Mesenteric fat pad (tissue), 1 donor: ENCODE results near the gene PLEKHO1. TPM values are rescaled to one million over a fixed set of nuclear protein-coding genes. Genes with fewer than 3 reads are reported as not detected.
"Not testable (repeated sequence)": the region's sequence is repeated elsewhere in the genome, so short reads cannot be mapped to it uniquely, and the experiment has no call there.

Source experiments
- DNase-seq: peaks from one replicate; pipeline ENCODE4 v3.0.0-alpha.2; 2020; ENCODE audit warnings: low spot score
- long read RNA-seq: library from polyadenylated mRNA; unstranded; transcript quantifications from one replicate; pipeline ENCODE4 v2.0.0, GENCODE V29; 2020
- total RNA-seq: library from RNA; stranded (reverse); fragmentation: NEBNext Ultra II Directional; extraction: Animal tissue kit (Norgen Biotek cat#: 25700); gene quantifications from one replicate; pipeline ENCODE4 v1.2.1, GENCODE V29; 2021
- donor health status: DM: yes; HTN: yes; CAD: no.

The PLEKHO1 gene, protein sequence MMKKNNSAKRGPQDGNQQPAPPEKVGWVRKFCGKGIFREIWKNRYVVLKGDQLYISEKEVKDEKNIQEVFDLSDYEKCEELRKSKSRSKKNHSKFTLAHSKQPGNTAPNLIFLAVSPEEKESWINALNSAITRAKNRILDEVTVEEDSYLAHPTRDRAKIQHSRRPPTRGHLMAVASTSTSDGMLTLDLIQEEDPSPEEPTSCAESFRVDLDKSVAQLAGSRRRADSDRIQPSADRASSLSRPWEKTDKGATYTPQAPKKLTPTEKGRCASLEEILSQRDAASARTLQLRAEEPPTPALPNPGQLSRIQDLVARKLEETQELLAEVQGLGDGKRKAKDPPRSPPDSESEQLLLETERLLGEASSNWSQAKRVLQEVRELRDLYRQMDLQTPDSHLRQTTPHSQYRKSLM
- total RNA-seq: 33.1 TPM
- long read RNA-seq, transcript PLEKHO1-201 (6 exons, 2,050 nt): major isoform, 13 of 32 reads
- long read RNA-seq, partial matches to known transcripts: 0 of 32 reads
- long read RNA-seq, other reads (novel, unspliced or antisense): 13 of 32 reads

DNA sequence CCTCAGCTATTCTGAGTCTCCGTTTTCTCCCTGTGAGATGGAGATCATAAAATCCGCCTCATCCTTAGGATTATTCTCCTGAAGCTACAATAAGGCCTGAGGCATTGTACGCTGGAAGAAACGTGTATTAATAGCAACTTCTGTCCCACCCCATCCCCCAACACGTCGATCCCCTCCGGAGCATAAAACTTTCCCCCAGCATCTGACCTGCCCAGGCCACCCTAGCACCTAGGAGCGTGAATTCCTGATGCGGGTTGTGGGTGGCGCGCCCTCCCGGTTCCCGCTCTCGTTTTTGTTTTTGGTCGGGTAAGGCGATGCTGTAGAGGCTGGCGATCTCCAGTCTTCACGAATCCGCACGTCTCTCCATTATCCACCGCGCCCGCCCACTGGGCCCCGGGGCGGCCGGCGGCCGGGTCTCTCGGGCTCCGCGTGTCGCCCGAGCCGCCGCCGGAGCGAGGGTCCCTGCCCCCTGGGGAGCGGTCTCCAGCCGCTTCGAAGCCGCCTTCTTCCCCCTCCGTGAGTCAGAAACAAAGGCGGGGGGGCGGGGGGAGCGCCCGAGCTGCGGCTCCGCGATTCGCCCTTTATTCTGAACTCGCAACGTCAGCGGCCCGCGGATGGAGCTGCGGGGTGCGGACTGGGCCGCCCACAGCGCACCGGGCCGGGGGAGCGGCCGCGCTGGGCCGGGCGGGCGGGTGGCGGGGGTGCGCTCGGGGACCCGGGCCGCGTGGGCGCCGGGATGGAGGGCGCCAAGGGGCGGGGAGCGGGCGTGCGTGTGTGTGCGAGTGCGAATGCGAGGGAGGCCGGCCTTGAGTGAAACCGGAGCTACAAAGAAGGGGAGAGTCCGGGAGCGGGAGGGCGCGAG lies at the start of gene PLEKHO1:
Gene PLEKHO1, plus strand, starts transcription at position 646 of the 862 bp plus-strand sequence. CDS start 342 bp downstream, outside the sequence.
- DNase-seq: peak; percentile 95

DNA sequence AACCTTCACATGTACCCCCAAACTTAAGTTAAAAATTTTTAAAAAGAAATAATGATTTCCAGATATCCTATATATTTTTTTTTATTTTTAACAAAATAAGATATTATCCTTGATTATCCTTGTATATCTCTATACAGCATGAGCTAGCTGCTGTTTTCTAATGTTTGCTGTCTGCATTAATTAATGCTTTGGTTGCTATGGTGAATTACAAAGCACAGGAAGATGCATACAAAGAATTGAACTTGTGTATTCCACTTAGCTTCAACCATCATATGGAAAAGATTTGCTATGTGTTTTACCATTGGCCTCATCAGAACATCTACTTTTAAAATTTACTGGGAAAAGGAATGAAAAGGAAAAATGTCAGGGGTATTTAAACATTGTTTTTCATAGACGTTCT lies 46.7 kb upstream of the PLEKHO1 start:
- DNase-seq: no peak

DNA sequence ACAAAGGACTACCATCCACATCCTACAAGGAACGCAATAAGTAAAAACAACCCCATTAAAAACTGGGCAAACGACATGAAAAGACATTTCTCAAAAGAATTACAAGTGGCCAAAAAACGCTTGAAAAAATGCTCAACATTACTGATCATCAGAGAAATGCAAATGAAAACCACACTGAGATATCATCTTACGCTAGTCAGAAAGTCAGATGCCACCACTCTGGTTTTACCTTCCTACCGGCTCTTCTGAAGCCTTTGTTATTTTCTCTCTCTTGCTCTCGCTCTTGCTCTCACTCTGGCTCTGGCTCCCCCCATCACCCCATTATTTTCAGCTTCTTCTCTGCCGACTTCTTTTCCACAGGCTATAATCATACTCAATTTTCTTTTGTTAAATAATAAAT lies 43.4 kb upstream of the PLEKHO1 start:
- DNase-seq: no peak

DNA sequence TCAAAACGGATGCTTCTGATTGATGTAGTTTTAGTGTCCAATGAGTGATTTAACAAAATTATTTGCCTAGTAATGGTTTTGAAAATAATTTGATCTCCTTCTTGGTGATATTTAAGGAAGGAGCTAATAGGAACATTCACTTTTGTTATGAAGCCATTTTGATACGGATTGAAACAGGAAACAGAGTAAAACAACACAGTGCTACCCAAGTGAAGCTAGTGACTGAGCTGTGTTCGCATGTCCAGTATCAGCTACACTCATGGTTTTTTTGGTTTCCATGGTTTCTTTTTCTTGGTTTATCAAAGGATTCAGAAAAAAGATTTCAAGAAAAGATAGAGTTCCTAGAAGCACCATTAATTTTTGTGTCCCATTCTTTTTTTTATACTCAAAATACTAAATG lies 40.1 kb upstream of the PLEKHO1 start:
- DNase-seq: no peak

DNA sequence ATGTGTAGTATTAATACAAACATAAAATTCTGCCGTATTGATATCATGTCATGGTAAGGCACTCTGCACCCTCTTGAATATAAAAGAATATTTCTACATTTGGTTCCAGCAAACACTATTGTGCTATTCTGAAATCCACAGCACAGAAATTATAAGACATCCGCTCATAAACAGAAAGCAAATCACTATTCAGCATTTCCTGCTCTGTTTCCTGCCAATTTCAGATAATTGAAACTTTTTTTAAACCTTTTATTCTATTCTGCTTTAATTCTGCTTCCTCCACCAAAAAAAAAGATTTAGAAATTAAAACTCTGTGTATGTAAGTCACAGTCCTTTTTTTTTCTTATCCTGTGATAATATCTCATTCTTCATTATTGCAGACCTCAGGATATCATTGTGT lies 39.6 kb upstream of the PLEKHO1 start:
- DNase-seq: no peak

DNA sequence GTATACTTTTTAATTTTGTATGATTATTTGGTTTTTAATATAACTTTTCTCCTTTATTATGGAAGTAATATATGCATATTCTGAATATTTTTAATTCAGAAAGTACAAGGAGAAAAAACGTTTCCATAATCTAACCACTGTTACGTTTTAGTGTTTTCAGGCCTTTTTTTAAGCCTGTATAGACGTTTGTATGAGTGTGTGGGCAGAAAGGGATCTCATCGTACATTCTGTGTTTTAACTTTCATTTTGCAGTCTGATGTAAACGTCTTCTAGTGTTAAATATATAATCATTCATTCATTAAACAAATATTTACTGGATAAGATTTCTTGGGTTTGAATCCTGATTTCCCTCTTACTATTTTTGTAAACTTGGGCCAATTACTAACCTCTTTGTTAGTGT lies 38.0 kb upstream of the PLEKHO1 start:
- no peak for DNase-seq

DNA sequence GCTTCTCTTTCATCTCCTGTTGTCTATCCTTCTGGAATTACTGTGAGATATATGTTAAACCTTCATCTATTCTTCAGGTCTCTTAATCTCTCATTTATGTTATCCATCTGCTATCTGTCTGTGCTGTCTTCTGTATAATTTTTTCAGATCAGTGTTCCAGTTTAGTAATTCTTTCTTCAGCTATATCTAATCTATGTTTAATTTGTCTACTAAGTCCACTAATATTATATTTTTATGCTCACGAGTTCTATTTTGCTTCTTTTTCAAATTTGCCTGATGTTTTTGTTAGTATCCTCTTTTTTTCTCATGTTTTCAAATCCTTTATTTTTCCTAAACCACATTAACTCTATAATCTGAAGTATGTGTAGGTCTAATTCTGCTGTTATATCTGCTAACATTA lies 34.6 kb upstream of the PLEKHO1 start:
- DNase-seq: no peak

DNA sequence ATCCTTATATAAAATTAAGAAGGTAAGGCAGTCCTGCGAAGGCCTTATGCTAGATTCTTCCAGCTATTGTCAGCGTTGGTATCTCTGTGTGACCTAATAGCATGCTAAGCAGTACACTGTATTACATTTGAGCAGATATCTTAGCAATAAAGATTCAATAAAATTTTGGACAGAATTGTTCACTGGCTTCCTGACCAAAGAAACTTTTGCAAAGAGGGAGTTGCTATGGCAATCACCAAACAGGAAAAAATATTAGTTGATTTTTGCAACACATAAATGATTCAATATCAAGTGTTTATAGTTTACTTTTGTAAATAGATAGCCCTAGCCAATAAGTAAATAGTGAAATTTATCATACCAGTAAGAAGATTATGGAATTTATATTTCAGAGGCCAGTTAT lies 31.0 kb upstream of the PLEKHO1 start:
- DNase-seq: no peak

DNA sequence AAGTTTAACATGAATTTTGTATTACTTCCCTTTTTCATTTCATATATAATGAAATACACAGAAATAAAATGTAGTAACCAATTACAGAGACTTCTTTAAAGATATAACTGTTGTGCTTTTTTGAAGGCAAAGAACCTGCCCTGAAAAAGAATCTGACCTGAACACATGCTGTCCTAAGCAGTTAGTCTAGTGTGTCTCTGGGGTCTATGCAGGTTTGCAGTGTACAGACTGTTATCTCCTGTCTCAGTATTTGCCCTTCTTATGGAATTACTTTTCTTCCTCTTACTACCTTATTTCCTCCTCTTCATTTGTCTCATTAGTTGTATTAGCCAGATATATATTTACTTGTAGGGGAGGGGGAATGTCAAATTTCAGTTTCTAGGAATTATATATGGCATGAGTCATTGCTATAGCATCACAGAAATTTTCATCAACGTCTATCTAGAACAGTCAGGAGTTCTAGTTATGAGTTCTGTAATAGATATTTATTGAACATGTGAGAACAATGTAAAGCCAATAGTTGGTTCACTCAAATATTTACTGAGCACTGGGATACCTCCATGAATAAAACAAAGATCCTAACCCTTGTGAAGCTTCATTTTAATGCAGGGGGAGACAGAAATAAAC lies 28.4 kb upstream of the PLEKHO1 start:
- no peak for DNase-seq

DNA sequence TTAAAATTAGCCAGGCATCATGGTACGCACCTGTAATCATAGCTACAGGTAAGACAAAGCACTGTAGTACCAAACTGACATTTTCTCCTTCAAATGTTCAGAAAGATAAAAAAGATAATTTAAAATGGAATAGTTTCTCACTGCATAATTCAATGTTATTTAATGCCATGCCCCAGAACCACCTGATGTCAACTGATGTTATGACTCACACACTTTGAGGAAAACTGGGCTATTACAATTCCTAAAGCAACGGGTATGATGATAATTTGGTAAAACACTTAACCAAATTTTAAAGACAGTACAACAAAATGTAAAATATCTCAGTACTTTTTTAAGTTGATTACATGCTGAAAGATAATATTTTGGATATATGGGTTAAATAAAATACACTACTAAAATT lies 22.9 kb upstream of the PLEKHO1 start:
- DNase-seq: no peak

DNA sequence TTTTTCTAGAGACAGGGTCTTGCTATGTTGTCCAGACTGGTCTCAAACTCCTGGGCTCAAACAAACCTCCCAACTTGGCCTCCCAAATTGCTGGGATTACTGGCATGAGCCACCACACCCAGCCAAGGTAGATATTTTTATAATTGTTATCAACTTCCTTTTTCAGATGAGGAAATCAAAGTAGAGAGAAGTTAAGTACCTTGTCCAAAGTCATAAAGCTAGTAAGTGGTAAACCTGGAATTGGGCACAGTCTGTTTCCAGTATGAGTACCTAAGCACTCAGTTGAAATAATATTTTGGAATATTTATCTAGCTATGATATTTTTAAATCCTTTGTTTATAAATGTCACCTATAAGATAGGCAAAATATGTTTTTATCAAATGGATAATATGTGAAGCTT lies 22.3 kb upstream of the PLEKHO1 start:
- DNase-seq: no peak

DNA sequence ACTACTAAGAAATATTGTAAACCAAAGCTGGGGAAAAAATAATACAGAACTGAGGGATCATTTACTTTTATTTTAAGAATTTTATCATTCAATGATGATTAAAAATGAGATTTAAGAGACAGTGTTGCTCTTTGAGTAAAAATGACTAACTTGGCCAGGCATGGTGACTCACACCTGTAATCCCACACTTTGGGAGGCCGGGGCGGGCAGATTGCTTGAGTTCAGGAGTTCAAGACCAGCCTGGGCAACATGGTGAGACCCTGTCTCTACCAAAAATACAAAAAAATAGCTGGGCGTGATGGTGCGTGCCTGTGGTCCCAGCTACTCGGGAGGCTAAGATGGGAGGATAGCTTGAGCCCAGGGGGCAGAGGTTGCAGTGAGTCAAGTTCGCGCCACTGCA lies 21.8 kb upstream of the PLEKHO1 start:
- no peak for DNase-seq

DNA sequence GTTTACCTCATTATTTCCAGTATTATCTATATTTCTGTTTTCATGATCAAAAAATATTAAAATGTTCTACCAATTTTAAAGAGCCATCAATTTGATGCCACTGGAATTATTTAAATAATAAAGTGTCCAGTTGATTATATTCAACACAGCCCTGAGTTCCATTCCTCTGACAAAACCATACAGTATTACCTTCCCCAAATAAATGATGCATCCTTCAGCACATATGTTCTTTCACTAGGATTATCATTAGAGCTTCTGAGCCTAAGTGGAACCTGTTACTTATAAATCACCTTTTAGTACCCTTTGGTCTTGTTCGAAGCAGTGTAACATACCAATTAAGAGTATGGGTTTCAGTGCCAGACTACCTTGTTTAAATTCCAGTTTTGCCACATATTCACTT lies 17.3 kb upstream of the PLEKHO1 start:
- no peak for DNase-seq

DNA sequence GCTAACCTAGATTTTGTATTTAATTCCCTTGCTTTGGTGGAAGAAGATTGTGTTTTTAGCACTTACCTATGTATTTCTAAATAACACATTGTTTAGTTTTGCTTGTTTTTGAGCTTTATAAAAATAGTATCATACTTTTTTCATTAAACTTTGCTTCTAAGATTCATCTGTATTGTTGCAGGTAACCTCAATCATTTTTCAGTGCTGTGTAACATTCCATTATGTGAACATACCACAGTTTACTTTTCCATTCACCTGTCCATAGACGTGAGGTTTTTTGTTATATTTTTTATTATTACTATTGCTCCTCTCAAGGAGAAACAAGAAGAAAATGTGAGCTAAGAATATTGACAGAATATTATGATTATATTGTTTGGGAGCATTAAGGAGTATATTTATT lies 15.2 kb upstream of the PLEKHO1 start:
- DNase-seq: no peak

DNA sequence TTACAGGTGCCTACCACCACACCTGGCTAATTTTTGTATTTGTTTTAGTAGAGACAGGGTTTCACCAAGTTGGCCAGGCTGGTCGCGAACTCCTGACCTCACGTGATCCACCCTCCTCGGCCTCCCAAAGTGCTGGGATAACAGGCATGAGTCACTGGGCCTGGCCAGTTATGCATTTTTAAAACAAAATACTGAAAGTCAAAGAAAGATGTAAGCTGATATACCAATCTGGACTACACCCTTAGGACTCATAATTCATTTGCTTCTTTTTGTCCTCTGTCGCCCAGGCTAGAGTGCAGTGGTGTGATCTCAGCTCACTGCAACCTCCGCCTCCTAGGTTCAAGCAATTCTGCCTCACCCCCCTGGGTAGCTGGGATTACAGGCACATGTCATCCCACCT lies 14.3 kb upstream of the PLEKHO1 start:
- not testable (repeated sequence) for DNase-seq

DNA sequence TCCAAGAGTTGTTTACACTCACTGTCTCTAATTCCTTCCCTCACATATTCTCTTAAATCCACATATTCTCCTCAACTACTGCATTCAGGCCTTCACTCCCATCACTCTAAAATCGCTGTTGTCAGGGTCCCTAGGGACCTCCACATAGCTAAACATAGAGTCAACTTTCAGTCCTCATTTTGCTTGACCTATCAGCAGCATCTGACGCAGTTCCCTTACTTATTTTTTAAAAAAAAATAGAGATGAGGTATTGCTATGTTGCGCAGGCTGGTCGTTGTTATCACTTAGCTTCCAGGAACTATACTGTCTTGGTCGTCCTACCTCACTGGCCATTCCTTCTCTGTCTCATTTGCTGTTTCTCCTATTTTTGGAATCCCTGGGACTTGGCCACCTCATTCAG lies 11.7 kb upstream of the PLEKHO1 start:
- no peak for DNase-seq

DNA sequence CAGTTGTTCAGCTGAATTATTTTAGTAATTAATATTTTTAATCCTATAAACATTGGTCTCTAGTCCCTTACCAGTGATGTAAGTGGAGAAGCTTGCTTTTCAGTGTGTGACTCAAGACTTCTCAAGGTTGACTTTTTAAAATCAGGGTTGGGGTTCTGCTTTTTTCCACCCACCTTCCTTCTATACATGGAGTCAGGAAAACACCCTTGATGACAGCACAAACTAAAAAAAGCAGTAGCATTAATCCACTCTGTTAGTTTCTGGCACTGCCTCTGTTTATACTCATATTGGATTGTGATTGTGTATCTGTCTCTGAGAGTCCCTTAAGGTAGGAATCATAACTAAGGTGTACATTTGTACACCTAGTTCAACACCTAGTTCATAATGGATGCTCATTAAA lies 8.3 kb upstream of the PLEKHO1 start:
- no peak for DNase-seq

DNA sequence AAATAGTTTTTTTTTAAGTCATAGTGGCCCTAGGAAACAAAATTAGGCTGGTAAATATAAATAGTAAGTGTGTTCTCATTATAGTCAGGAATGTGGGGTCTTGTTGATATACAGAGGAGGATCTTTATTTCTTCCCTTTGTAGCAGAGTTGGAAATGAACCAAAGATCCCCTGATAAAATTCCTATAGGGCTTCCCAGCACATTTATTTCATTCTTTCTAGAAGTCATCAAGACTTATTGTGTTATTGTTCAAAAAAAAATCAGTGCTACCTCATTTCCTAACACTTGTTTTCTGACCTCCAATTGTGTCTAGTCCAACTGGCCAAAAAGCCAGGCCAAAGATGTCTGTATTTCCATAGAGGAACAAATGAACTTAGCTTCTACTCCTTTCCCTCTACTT lies 7.6 kb upstream of the PLEKHO1 start:
- DNase-seq: no peak

DNA sequence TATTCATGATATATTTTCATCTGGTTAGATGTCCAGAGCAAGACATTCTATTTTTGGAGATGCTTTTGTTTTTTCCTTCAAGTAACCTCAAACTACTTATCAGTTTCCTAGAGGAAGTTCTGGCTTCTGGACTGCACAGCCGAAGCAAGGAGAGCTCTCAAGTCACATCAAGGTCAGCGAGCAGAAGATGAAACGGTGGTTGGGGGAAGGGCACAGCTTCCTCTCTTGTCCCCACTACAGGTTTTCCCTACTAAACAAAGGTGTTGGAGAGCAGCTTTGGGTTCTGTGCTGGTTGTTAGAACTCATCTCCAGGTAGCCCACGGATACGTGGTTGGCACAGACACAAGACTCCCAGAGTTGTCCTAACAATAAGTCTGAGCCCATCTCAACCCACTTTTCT lies 5.1 kb upstream of the PLEKHO1 start:
- no peak for DNase-seq

DNA sequence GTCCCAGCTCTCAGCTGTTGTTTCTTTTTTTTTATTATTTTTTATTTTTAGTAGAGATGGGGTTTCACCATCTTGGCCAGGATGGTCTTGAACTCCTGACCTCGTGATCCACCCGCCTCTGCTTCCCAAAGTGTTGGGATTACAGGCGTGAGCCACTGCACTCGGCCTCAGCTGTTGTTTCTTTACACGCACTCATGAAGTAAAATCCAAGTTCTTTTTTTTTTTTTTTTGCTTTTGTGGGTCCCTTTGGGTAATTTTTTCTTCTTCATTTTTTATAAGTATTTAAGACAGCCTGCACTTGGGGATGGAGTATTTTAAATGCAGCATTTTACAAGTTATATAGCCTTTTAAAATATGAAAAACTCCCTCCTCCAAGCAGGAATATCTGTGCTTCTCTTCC lies 3.7 kb upstream of the PLEKHO1 start:
- DNase-seq: not testable (repeated sequence)

DNA sequence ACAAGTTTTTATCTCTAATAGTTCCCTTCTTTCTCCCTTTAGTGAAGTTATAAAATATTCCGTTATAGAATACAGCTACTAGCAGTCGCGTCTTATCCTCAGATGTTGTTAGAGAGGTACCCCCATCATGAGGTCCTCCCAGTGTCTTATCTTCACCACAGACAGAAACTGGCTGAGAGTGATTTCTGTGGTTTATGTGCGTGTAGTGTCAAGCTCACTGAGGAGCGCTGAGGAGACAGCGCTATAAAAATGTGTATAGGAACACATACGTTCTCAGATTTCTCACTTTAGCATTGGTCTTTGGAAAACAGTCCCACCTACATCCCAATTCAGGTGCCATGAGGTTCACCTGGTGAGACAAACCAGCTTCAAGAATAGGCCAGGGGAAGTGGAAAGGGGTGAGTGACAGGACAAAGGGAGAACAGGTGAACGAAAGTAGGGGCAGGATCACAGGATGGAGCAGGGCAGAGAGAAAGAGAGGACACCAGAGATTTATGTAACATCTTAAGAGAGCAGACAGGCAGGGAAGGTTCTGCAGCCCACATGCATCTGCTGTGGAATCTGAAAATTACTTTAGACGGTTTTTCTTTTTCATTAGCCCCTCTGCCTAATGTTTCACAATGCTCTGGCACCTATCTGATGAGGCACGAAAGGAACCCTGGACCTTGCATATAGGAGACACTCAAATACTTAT lies 2.7 kb upstream of the PLEKHO1 start:
- DNase-seq: no peak
